ENCODE results near the gene PLEKHD1. TPM values are rescaled to one million over a fixed set of nuclear protein-coding genes. Genes with fewer than 3 reads are reported as not detected.

PLEKHD1 gene
- total RNA-seq, 1 donor from 2014 or later: 1.1 TPM

DNA sequence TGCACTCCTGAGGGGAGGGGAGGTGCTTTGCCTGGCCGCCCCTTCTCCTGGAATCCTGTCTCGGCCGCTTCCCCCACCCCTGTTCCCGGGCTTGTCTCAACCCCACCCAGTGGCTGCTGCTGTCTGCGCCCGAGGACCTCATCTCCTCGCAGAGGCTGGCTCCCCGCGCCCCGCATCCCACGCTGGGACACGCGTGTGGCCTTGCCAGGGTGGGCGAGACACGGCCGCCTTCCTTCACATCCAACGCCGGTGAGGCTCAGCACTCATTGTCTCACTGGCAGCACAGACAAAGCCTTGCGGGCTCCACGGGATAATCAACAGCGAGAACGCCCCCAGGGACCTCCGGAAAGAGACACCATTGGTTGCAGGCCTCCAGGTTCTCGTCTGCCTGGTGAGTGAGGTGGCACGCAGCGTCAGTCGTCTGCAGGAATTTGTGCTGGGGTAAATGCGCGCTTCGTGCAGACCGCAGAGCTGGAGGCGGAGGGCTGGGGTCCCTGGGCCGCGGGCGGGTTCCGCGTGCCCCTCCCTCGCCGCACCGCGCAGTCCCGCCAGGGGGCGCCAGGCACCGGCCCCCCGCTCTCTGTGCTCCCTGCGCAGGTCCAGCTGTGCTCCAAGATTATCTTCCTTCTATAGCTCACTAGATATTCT, 63.3 kb downstream of the PLEKHD1 start:
- no peak for DNase-seq (ENCODE audit: low read depth)

DNA sequence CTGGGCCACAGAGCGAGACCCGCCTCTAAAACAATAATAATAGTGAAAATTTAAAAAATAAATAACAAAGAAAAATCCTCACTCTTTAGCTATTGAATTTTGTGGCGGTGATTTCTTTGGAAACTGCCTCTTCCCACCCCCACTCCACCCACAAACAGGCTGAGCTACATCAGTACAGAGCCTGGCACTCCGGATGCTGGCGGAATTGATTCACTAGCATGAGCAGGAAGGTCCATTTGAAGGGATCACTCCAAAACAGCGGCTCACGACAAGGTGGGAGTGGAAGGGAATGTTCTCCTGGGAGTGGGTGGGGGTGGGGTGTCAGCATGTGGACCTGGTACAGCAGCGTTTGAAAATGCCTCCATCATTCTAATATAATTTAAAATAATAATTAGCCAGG, 64.0 kb downstream of the PLEKHD1 start:
- no peak for DNase-seq (ENCODE audit: low read depth)

DNA sequence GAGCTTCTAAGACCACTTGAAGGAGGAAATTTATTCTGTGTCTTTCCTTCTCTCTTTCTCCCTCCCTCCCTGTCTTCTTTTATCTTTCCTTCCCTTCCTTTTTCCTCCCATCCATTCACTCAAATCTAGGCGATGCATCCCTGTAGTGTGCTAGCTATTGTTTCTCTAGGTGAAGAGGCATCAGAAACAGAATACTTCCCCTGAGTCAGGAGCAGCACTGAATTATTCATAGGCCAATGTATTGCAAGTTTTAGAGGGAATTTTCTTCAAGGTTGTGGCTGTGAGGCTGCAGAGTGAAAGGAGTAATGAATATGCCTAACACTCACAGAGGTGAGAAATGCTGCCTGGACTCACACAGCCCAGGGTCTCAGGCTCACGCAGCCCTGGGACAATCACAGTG, 67.0 kb downstream of the PLEKHD1 start:
- no peak for DNase-seq (ENCODE audit: low read depth)

DNA sequence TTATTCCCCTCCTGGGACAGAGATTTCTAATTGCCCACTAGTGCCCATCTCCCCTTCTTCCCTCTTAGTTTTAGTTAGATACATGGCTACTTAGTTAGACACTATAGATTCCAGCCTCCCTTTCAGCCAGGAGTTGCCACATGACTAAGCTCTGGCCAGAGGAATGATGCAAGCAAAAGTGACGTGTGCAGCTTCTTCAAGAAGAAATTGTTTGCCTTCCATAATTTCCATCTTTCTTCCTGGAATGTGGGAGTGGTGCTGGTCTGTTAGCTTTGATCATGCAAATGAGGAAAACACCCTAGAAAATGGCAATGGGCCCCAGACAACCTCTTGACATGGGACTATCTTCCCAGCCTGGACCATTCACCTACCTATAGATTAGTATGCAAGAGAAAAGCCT, 68.7 kb downstream of the PLEKHD1 start:
- DNase-seq (ENCODE audit: low read depth): no peak

DNA sequence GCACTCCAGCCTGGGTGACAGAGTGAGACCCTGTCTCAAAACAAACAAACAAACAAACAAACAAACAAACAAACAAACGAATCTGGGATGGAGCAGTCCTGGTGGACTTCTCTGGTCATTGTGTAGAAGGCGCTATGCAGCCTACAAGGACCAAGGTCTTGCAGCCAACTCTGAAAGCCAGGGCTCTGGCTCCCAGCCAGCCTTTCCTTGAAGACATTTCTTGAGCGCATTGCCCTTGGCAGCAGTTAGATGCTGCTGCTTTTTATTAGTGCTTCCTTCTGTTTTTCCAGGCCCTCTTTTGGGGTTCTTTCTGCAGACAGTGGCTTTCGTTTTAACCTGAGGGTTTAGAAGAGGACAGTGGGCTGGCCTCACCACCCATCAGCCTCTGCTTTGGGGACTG, 70.0 kb downstream of the PLEKHD1 start:
- no peak for DNase-seq (ENCODE audit: low read depth)

DNA sequence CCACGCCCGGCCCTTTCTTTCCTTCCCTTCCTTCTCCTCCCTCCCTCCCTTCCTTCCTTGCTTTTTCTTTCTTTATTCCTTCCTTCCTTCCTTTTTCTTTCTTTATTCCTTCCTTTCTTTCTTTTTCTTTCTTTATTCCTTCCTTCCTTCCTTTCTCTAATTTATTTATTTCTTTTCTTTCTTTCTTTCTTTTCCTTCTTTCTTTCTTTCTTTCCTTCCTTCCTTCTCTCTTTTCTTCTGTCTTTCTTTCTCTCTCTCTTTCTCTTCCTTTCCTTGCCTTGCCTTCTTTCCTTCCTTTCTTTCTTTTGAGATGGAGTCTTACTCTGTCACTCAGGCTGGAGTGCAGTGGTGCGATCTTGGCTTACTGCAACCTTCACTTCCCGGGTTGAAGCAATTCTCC, 74.2 kb downstream of the PLEKHD1 start:
- DNase-seq (ENCODE audit: low read depth): no peak

DNA sequence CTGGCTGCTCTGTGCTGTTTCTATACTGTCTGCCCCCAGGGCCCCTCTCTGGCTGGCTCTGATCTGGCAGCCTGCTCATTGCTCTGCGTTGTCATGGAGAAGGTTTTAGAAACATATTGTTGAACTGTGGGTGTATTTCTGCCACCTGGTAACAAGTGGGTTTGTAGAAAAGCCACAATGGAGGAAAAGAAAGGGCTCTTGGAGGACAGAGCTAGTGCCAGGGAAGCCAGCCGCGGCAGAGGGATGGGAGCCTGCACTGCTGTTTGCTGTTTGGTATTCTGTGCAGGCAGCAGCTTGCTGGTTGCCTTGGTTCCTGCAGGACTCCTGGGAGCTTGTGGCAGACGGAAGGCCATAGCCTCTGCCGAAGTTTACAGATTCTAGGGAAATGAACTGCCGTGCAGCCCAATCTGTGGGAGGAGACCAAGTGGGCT, 75.1 kb downstream of the PLEKHD1 start:
- DNase-seq (ENCODE audit: low read depth): peak; percentile 19

DNA sequence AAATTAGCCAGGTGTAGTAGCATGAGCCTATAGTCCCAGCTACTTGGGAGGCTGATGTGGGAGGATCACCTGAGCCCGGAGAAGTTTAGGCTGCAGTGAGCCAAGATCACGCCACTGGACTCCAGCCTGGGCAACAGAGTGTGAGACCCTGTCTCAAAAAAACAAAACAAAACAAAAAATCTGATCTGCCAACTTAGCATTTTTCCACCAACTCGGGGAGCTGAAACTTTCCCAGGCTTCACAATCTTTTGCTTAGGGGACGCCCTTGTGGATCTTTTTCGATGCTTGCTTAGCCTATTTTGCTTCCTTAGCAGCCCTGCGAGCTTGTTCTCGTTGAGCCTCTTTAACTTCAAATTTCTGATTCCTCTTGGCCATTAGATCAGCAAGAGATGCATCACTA, 76.3 kb downstream of the PLEKHD1 start:
- no peak for DNase-seq (ENCODE audit: low read depth)

DNA sequence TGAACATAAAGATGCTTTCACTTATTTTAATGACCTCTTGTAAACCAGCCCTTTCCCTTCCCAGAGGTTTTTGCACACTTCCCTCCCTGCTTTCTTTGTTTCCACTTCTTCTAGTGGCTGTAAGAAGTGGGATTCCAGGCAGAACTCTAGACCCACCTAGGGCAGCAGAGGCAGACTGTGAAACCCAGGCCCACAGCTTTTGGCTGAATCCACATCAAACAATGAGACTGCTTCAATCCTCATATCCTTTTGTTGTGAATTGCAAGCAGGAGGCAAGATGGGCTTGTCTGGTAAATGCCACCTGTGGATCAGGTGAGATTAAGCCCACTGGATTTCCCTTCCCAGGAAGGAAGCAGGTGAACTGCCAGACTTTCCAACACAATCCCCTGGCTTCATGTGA, 77.4 kb downstream of the PLEKHD1 start:
- DNase-seq (ENCODE audit: low read depth): no peak

DNA sequence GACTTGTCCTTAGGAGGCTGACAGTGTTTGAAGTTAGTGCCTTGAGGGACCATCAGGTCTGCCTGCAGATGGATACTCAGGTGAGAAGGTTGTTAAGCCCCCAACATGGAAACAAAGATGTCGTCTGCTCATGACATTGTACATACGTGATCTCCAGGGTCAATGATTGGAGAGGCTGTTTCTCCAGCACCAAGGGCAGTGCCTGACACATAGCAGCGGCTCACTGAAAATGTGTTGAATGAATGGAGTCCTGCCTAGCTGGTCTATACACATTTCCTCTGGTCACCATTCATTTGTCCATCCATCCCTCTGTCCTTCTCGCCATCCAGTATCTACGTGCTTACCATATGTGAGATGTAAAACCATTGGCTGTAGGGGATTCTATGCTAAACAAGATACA, 83.0 kb downstream of the PLEKHD1 start:
- no peak for DNase-seq (ENCODE audit: low read depth)

DNA sequence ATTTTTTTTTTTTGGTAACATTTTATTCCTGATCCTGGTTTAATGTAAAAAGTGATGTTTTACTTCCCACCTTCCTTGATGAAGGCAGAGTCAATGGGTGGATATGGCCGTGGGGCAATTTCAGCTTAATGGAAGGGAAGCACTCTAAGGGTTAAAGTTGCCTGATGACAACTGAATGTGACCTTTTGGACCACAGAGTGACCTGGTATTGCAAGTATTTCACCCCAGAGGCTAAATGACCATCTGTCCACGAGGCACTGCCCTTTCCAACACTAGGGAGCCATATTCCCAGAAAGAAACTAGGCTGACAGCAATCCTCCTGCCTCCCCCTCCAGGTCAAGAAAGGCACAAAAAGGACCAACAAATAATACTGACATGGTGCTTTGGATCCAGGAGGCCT, 85.3 kb downstream of the PLEKHD1 start:
- no peak for DNase-seq (ENCODE audit: low read depth)

DNA sequence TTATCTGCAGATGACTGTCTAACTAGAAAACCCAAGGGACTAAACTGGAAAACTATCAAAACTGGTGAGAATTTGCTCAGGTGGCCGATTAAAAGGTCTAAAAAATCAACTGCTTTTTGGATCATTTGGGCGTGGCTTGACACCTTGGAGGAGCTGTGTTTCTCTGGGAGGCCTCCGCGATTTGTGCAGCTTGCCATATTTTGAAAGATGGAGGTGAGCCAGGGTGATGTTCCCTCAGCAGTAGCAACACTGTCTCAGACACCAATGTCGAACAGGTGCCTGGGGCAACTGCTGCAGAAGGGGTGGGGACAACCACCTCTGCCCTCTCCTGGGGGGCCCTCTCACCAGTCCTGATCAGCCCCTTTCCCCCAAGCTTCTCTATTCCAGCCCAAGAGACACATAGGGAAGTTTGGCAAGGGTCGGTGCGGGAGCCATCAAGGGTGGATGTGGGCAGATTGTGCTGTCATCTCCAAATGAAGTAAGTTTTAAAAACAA, 86.4 kb downstream of the PLEKHD1 start:
- no peak for DNase-seq (ENCODE audit: low read depth)

DNA sequence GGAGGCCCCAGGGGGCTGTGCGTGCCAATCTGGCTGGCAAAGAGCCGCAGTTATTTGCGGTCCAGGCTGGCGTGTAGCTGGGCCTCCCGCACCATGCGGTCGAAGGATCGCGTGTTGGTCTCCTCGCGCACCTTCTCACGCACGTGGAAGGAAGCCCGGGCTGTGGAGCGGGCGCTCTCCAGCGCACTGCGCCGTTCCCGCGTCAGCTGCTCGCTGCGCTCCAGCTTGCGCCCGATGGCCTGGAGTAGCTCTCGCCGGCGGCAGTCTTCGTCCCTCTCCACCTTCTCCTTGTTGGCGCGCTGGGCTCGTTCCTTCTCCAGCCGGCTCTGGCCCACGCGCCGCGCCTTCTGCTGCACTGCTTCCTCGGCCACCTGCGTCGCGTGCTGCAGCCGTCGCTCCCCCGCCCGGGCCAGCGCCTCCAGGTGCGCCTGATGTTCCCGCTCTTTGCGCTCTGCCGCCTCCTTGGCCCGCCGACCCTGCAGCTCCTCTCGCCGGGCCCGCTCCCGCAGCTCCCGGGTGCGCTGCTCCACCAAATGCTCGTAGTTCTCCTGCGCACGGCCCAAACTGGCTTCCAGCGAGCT, 87.0 kb downstream of the PLEKHD1 start:
- DNase-seq (ENCODE audit: low read depth): no peak

DNA sequence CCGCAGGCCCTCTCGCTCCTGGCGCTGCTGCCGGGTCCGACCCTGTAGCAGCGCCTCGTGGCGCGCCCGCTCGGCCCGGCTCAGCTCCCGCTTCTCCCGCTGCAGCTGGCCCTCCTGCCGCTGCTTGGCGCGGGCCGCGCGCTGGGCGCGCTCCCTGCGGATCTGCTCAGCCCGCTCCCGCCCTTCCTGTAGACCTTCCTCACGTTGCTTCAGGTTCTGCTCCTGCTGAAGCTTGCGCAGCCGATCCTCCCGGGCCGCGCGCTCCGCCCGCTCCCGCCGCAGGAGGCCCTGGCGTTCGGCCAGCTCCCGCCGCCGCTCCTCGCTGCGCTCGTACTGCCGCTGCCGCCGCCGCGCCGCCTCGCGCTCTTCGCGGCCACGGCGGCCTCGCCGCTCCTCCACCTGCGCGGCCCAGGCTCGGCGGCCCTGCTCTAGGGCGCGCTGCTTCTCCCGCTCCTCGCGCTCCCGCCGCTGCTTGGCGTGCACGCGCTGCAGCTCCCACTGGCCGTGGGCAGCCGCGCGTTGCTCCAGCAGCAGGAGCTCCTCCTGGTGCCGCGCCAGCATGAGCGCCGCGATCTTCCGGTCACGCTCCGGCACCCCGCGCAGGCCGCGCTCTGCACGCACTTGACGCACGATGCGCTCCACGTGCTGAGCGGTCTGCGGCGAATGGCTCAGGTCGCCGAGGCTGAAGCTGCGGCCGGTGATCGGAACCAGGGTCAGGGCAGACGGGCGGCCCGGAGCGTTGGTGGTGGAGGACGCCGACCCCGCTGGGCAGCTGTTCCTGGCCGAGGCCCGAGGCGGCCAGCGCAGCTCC, 87.7 kb downstream of the PLEKHD1 start:
- no peak for DNase-seq (ENCODE audit: low read depth)

DNA sequence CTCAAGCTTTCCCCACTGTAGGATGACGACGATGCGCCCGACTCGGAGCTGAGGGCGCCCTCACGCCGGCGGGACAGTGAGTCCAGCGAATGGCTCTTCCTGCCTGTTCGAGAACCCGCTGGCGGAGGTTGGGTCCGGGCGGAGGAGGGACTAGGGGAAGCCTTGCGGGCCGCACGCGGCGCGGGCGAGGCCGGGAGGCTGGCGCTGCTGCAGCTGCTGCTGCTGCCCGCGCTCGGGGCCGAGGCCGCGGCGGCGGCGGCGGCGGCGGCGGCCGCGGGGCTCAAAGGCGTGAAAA, 88.3 kb downstream of the PLEKHD1 start:
- DNase-seq (ENCODE audit: low read depth): no peak

DNA sequence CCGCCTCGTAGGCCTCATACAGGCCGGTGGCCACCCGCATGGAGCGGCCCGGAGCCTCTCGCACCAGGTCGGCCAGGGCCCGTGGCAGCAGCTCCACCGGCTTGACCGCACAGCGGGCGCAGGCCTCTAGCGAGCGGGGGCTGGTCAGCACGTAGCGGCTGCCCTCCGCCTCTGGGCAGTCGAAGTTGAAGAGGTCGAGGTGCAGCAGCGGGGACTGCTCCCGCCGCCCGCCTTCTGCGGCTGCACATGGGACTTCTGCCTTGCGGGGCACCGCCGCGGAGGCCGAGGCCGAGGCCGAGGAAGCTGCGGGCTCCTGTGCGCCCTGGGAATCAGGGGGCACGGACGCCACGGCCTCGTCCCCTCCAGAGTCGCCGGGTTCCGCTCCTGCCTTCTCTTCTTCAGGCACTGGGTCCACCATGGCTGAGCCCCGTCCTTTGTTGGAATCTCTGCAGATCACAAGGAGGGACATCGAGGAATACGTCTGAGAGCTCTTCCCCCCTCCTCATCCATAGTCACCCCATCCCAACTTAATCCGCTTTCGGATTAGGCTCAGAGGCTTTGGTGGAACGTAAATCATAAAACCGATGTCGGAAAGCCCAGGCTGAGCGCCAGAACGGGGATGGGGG, 88.8 kb downstream of the PLEKHD1 start:
- no peak for DNase-seq (ENCODE audit: low read depth)

DNA sequence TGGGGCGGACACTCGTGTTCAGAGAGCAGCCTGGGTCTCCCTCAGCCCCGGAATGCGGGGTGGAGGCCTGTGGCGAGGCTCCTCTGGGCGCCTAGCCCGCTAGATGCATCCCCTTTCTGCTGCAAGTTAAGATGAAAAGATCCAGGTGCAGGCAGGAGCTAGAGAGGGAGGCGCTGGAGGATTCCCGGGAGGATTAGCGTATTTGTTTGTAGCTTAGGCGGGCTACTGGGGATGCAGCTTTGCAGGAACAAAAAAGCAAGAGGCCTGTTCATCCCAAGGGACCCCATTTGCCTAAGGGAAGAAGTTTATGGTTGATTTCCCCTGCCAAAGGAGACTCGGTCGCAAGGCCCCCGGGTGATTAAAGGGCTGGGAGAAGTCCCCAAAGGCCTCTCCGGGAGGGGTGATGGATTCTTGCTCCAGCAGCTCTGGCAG, 89.3 kb downstream of the PLEKHD1 start:
- no peak for DNase-seq (ENCODE audit: low read depth)

DNA sequence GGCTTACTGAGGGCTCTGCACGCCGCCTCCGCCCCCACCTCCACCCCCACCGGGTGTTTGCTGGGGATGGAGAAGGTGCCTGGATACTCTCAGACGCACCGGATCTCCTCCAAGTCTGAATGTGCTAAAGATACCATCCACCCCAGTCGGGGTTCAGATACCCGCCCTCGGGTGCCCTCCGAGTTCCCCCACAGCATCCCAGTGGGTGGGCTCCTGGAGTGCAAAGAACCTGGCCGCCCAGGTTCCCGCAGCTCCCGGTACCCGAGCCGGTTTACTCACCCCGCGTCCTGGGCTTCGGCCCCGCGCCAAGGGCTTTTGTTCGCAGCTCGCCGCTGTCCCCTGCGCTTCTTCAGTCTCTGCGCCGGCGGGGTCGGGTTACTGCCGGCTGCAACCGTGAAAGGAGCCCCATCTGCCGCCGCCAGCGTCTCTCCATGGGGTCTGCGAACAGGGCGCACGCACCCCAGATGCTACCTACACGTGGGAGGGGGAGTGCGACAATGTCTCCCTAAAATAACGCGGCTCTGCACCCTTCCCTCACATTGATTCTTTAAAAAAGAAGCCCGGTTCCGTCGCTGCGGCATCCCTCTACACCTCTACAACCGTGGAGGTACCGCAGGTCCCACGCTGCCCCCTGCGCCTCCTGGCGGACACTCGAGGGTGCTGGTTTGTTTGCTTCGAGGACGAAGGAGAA, 89.9 kb downstream of the PLEKHD1 start, which contains the start of gene CCDC177:
Gene CCDC177, minus strand, starts transcription at position 609 of the 691 bp plus-strand sequence. CDS start 1,249 bp downstream, outside the sequence.
- DNase-seq (ENCODE audit: low read depth): peak; percentile 26

DNA sequence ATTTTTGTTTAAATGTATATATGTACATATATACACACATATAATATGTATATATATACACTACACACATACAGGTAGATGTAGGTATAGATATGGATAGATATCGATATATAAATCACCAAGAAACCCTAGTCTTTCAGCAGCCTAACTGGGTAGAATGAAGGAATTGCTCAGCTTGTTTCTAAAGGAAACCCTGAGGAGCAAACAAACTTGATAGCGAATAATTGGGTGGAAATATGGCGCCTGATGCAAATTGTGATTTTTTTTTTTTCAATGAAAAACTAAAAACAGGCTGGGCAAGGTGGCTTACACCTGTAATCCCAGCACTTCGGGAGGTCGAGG, 90.4 kb downstream of the PLEKHD1 start:
- no peak for DNase-seq (ENCODE audit: low read depth)

DNA sequence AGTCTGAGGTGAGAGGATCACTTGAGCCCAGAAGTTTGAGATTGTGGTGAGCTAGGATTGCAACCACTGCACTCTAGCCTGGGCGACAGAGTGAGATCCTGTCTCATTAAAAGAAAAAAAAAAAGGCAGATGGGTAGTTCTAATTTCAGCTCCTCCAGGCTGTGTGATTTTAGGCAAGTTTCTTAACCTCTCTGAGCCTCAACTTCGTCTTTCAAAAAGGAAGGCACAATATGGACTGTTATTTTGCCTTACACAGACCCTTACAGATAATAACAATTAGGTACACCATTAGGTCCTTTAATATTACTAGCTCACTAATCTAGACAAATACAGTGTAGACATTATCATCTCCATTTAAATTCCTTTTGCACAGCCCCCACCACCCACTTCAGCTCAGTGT, 94.9 kb downstream of the PLEKHD1 start:
- no peak for DNase-seq (ENCODE audit: low read depth)

DNA sequence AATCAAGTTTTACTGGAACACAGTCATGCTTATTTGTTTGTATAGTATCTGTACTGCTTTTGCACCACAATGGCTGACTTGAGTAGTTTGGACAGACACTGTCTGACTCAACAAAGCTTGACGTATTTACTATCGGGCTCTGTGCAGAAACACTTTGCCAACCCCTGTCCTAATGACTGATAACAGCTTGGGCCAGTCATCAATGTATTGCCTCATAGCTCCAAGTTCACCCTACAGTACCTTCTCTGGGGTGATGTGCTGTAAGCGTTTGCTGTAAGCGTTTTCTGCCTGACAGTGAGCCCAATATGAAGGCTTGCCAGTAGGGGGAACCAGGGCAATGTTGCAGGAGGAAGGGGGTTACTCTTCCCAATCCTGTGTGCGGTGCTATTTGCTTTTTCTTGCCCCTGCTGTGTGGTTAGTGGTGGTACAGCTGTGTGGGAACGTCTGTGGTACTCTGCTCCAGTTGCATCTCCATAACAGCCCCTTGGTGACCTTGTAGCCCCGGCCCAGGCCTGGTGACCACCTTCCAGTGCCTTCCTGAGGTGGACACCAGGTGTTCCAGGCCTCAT, 95.6 kb downstream of the PLEKHD1 start:
- peak; percentile 37 for DNase-seq (ENCODE audit: low read depth)

Measured in myocyte (in vitro differentiated cells).